HT-29 (cell line): ENCODE results near the gene ARHGEF4. TPM values are rescaled to one million over a fixed set of nuclear protein-coding genes. Genes with fewer than 3 reads are reported as not detected.

Experiments
- DNase-seq: peaks from one replicate; pipeline ENCODE4 v3.0.0-alpha.2; 2015; ENCODE audit warnings: low spot score
- total RNA-seq: library from RNA; depleted of rRNA; stranded (reverse); fragments of >200 nt; shearing (Covaris generic); gene quantifications from 2 replicates; pipeline ENCODE4 v1.2.3, GENCODE V29; 2014

The ARHGEF4 gene
- total RNA-seq, 1 experiment from 2014 or later, result 0.15 TPM

DNA sequence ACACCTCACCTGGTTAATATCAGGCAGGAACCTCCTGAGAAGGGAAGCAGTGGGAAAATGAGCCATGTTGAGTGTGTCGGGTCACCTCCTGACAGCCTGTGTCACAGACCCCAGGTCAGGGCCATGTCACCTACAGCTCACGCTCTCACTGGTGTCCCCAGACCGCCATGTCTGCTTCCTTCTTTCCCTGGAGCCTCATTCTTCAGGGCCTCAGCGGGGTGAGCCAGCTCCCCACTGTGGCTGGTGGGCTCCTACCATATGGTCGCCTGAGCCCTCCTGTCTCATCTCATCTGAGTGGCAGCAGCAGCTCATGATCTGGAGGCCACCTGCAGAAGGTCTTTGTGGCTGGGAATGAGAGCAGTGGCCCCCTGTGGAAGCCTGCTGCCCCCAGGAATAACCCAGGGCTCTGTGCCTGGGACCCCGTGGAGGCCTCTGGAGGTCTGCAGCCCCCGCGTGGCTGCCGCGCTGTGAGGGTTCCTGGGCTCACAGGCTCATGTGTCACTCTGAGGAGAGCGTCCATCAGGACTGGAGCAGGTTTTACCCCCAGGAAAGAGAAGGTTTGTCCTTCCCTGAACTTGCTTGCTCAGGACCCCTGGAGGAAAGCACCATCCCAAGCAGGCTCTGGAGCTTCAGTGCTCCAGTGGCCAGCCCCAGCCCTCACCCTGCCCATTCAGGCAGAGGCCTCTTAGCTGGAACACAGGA is 200.1 kb downstream of the ARHGEF4 start:
- DNase-seq, result no peak

- no peak for DNase-seq
Measured at GRCh38 chr2:131037398-131038257, 200.9 kb downstream of the ARHGEF4 start.

DNA sequence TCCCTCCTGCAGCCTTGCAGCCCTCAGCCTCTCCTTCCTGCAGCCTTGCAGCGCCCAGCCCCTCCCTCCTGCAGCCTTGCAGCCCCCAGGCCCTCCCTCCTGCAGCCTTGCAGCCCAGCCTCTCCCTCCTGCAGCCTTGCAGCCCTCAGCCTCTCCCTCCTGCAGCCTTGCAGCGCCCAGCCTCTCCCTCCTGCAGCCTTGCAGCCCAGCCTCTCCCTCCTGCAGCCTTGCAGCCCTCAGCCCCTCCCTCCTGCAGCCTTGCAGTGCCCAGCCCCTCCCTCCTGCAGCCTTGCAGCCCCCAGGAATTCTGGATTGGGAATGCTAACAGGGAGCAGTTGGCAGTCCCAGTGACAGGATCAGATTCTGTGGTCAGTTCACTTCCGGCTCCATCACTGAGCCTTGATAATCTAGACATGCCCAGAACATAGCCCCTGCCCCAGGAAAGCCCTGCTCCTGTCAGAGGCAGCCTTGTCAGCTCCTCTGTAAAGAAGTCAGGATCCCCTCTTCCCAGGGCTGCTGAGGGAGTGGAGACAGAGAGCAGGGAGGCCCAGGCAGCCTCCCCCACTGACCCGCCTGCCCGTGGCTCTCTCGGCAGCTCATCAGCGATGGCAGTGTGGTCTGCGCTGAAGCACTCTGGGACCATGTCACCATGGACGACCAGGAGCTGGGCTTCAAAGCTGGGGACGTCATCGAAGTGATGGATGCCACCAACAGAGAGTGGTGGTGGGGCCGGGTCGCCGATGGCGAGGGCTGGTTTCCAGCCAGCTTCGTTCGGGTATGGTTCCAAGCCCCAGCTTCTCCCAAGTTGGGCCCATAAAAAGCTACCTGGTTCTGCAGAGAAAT is 201.8 kb downstream of the ARHGEF4 start:
- no peak for DNase-seq

DNA sequence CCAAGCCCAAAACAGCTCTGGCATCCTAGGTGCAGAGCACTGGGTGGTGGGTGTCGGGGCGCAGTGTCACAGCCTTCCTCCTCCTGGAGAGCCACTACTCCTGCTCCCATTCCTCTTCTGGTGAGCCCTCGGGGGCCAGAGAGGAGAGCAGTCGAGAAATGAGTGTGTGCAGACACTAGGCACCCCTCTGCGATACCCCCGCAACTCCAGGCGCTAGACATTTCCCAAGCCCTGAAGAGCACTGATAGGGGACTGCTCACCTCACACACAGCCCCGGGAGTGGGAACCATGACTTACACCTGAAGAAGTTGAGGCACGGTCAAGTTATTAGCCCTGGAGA is 202.4 kb downstream of the ARHGEF4 start:
- DNase-seq, result no peak

DNA sequence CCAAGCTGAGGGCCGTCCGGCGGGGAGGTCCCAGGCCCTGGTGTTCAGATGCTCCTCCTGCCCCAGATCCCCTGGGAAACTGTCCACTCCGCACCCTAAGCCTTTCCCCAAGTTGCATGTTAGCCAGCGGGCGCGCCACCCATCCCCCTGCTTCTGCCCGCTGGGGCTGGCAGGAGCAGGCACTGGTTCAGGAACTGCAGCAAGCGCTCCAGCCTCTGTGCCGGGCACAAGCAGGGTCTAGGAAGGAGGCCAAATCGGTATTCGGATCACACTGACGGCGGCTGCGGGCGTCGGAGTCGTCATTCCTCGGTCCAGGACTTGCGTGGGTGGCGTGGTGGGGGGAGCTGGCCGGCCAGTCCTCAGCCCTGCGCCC is 202.8 kb downstream of the ARHGEF4 start:
- DNase-seq, result no peak

DNA sequence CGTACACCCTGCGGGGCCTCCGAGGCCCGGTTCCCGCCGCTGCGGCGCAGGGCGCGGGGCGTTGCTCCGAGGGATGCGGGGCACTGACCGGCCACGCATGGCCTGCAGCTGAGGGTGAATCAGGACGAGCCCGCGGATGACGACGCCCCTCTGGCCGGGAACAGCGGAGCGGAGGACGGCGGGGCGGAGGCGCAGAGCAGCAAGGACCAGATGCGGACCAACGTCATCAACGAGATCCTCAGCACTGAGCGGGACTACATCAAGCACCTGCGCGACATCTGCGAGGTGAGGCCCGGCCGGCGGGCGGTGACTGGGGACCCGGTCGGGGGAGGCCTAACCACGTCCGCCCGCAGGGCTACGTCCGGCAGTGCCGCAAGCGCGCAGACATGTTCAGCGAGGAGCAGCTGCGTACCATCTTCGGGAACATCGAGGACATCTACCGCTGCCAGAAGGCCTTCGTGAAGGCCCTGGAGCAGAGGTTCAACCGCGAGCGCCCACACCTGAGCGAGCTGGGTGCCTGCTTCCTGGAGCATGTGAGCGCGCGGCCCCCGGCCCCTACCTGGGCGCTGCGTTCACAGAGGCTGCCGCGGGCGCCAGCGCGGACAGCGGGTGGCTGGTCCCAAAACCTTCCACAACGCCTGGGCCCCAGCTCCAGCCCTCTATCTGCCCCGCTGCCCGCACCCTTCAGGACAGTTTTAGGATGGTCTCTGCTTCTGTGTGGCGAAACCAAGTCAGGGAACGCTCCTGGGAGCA is 203.4 kb downstream of the ARHGEF4 start:
- no peak for DNase-seq

GRCh38 chr2:131040661-131041401 is 204.1 kb downstream of the ARHGEF4 start:
- no peak for DNase-seq

DNA sequence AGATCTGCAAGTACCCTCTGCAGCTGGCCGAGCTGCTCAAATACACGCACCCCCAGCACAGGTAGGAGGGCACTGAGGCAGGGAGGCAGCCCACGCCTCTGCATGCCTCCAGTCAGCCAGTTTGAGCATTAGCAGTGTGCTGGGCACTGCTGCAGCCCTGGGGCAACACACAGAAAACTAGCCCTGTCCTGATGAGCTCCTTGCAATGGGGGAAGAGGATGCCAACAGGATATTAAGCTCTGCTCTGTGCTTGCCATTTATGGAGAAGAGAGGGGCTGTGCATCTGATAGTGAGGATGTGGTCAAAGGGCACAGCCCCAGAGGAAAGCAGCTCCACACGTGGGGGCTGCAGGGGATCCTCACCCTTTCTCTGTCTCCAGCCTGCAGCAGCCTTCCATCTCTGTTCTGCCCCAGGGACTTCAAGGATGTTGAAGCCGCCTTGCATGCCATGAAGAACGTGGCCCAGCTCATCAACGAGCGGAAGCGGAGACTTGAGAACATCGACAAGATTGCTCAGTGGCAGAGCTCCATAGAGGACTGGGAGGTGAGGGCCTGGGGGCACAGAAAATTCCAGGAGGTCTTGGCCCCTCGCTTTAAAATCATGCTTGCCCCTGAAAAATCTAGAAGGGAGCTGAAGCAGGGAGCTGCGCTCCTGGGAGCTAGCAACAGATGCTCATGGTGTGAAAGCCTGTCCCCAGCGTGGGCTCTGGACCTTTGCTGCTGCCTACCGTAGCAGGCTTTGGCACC is 204.9 kb downstream of the ARHGEF4 start:
- DNase-seq, result no peak

DNA sequence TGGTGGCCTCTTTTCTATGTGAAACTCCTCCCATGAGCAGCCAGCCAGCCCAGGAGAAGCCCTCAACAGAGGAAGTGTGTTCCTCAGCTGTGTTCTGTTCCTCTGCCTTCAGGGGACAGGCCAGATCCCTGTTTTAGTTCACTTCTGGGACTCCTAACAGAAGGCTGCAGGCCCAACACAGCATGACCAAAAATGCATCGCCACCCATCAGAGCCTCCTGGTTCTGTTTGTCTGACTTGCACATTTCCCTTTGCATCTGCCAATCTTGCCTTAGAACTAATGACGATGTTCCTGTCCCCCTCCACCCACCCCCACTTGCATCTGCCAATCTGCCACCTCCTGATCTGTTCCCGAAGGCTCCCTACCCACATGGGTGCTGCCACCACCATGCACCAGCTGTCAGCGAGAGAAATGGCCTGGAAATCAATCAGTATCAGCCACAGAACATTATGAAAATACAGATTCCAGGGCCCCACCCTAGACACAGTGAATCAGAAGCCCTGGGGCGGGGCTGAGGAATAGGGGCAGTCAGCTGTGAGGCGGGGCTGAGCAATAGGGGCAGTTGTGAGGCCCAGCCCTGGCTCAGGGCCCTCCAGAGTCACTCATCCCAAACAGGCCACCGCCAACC is 205.5 kb downstream of the ARHGEF4 start:
- no peak for DNase-seq

DNA sequence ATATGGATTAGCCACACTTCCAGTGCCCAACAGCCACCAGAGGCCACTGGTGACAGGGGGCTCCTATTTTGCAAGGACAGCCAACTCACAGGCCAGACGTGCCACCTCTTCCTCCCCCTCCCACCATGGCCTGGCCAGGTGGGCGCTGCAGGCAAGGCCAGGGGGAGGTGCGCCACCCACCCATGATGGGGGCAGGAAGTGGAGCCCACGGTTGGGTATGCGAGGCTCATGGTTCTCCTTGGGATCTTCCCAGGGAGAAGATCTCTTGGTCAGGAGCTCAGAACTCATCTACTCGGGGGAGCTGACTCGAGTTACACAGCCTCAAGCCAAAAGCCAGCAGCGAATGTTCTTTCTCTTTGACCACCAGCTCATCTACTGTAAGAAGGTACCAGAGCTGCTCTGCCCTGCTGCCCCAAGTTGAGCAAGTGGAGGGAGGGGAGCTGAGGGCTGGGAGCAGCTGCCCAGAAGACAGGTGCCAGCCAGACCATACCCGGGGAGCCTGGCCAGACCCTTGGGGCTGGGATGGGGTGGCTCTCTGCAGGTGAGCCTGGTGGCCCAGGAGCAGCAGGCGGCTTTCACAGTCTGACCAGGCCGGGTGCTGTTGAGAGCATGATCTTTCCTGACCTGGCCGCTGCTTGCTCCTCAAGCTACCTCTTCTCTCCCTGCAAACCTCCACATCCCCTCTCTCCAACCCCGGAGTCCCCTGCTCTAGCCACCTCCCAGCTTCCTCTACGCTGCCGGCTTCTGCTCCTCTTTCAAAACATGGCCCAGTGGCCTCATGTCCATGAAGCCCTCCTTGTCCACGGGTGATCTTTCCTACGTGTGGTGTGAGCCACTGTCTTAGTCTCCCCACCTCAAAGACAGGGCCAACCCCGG is 206.7 kb downstream of the ARHGEF4 start:
- no peak for DNase-seq

GRCh38 chr2:131044075-131044756 is 207.5 kb downstream of the ARHGEF4 start:
- DNase-seq, result no peak

GRCh38 chr2:131044757-131045150 is 208.0 kb downstream of the ARHGEF4 start:
- no peak for DNase-seq

DNA sequence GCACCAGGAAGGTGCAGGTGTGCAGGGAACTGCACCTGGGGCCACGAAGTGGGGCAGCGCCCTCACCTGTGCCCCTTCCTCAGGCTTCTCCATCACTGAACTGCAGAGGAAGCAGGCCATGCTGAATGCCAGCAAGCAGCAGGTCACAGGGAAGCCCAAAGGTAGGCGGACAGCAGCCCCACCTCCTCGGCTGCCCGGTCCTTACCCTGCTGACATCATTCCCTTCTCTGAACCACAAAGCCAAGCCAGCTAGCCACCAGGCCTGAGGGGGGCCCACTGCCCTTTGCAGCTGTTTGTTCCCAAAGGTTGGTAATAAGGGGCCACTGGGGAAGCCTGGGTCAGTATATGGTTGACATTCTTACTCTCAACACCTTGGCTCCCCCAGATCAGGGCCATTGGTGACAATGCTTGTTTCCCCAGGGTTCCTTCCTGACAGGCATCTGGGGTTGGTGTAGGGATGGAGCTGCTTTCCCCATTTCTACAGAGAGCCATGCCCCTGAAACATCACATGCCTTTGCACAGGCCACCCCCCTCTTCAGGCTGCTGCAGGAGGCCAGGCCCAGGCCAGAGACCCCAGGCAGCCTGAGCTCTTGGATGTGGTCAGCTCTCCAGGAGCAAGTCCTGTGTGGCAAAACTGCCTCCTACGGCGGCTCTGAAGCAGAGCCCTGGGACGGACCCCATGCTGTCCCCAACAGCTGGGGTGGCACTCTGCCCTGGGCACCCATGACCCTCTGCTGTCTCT is 208.7 kb downstream of the ARHGEF4 start:
- no peak for DNase-seq

- DNase-seq, result no peak
Measured at GRCh38 chr2:131046028-131046917, 209.6 kb downstream of the ARHGEF4 start.

GRCh38 chr2:131046918-131047652 is 210.4 kb downstream of the ARHGEF4 start:
- DNase-seq, result no peak
